GM12872 (cell line): ENCODE data around the gene CREG2.
A peak's percentile ranks its signal among the peaks of the same experiment; 100 is the strongest.

Experiments used
- CTCF ChIP-seq: IDR thresholded peaks from 3 replicates; pipeline ENCODE4 v1.5.1; 2011; ENCODE audit warnings: low read depth, mild to moderate bottlenecking, low read length, moderate library complexity; ENCODE audit not compliant: insufficient read depth

Gene CREG2

GRCh38 chr2:101387151-101387834 is at the start of gene CREG2:
Gene CREG2 (minus strand): TSS chr2:101387503. CDS start chr2:101387457, 46 bp downstream.
- TF ChIP-seq CTCF: peak; percentile 35; the same call in 1 of the 3 replicates

GRCh38 chr2:101435001-101435862 is 47.9 kb upstream of the CREG2 start:
- no peak for TF ChIP-seq CTCF

- no peak for TF ChIP-seq CTCF
Observed at GRCh38 chr2:101433465-101433864, 46.2 kb upstream of the CREG2 start.

GRCh38 chr2:101432411-101433181 is 45.3 kb upstream of the CREG2 start:
- TF ChIP-seq CTCF: no peak

GRCh38 chr2:101431486-101431885 is 44.2 kb upstream of the CREG2 start:
- TF ChIP-seq CTCF: no peak

- no peak for TF ChIP-seq CTCF
Observed at GRCh38 chr2:101430156-101430555, 42.9 kb upstream of the CREG2 start.

- no peak for TF ChIP-seq CTCF
Observed at GRCh38 chr2:101429453-101429852, 42.1 kb upstream of the CREG2 start.
